ENCODE measurements around the gene MOGAT1. TPM values are rescaled to one million over a fixed set of nuclear protein-coding genes. Genes with fewer than 3 reads are reported as not detected.

Gene MOGAT1
- polyA plus RNA-seq, 3 donors: 0.11 TPM; not detected in 2

DNA sequence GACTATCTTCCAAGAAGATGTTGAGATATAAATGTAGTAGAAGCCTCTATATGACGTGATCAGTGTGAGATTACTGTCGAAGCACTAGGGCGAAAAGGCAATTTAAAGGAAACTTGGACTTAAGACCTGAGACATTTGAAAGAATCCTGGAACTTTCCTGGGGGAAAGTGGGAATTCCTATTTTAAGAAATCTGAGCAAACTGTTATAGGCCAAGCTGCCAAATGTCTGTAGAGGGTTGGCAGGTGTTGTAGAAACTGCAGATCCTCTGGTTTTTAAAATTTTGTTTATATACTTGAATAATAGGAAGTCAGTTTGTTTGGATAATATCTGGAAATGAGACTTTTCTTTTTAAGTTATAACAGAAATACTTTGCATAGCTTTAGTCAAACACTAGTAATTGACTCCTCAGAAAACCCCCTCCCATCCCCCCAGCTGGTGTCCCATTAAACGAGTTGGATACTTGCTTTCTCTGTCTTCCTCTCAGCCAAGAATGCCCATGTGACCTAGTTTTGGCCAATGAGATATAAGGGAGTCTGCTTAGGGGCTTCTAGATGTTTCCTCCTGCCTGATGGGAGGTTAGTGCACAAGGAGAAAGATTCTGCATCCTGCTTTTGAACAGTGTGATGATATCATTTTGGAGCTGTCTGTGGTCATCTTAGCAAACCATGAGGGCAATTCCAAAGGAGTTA, 61.2 kb downstream of the MOGAT1 start:
- no peak for DNase-seq
- WGBS (ENCODE audit: insufficient coverage): no CpG with 5 or more reads among the region's 4 CpGs
- H3K27me3 ChIP-seq (ENCODE audit: control insufficient read depth in 2 of 2, insufficient read depth in 2 of 2, low read length in 2 of 2): no peaks in the 10 kb centered on the region
- H3K27me3 Mint-ChIP-seq (ENCODE audit: low read depth in 3 of 3): peaks cover 0 to 3% (median 1%) of the 10 kb centered on the region in 3 donors
- intact Hi-C loops (cut with micrococcal nuclease): loop anchor here in 1 of 2 donors (10.0 kb wide), 1 partner anchor 62 kb away; no protein-coding TSS in a partner anchor
- peaks cover 33% of the 10 kb centered on the region for H3K4me1 Mint-ChIP-seq
- TF ChIP-seq, protein P1, sequence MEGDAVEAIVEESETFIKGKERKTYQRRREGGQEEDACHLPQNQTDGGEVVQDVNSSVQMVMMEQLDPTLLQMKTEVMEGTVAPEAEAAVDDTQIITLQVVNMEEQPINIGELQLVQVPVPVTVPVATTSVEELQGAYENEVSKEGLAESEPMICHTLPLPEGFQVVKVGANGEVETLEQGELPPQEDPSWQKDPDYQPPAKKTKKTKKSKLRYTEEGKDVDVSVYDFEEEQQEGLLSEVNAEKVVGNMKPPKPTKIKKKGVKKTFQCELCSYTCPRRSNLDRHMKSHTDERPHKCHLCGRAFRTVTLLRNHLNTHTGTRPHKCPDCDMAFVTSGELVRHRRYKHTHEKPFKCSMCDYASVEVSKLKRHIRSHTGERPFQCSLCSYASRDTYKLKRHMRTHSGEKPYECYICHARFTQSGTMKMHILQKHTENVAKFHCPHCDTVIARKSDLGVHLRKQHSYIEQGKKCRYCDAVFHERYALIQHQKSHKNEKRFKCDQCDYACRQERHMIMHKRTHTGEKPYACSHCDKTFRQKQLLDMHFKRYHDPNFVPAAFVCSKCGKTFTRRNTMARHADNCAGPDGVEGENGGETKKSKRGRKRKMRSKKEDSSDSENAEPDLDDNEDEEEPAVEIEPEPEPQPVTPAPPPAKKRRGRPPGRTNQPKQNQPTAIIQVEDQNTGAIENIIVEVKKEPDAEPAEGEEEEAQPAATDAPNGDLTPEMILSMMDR (IDR thresholded peaks at IDR 0.05): no peak
- no peaks in the 10 kb centered on the region for H3K9me3 ChIP-seq (replicated peaks in 1 of 2; ENCODE audit: control insufficient read depth in 1 of 2, insufficient read depth in 1 of 2, low read length in 2 of 2)
- no peaks in the 10 kb centered on the region for H3K36me3 ChIP-seq (replicated peaks in 1 of 2; ENCODE audit: control insufficient read depth in 1 of 2, insufficient read depth in 2 of 2, low read length in 2 of 2)
- H3K79me2 ChIP-seq (ENCODE audit: insufficient read depth, low read length): peaks cover 5% of the 10 kb centered on the region
- no peak overlapping the region for H3K4me3 Mint-ChIP-seq
- no peak overlapping the region for H3K27ac ChIP-seq (ENCODE audit: low read depth in 1 of 2, low read length in 2 of 2)
- H4K20me1 ChIP-seq (ENCODE audit: insufficient read depth, low read length): no peaks in the 10 kb centered on the region
- H2AFZ ChIP-seq (ENCODE audit: insufficient read depth, low read depth, low read length, poor library complexity, severe bottlenecking): no peak overlapping the region
- no peak overlapping the region for H3K4me2 ChIP-seq (replicated peaks; ENCODE audit: extremely low read depth, low read length, poor library complexity, severe bottlenecking)
- H3K9me3 Mint-ChIP-seq: no peaks in the 10 kb centered on the region
- H3K27ac Mint-ChIP-seq: peak overlapping the region in 1 of 7 donors; percentile 51
- no peak overlapping the region for H3K9ac ChIP-seq (ENCODE audit: insufficient read depth, low read length, poor library complexity, severe bottlenecking)
- H3K4me3 ChIP-seq (replicated peaks in 1 of 3; ENCODE audit: low read depth in 2 of 3, low read length in 3 of 3): no peak overlapping the region
- no peaks in the 10 kb centered on the region for H3K36me3 Mint-ChIP-seq
- peaks cover 16 to 34% of the 10 kb centered on the region in 2 donors for H3K4me1 ChIP-seq (ENCODE audit: control insufficient read depth in 1 of 2, insufficient read depth in 2 of 2, low read length in 2 of 2)

DNA sequence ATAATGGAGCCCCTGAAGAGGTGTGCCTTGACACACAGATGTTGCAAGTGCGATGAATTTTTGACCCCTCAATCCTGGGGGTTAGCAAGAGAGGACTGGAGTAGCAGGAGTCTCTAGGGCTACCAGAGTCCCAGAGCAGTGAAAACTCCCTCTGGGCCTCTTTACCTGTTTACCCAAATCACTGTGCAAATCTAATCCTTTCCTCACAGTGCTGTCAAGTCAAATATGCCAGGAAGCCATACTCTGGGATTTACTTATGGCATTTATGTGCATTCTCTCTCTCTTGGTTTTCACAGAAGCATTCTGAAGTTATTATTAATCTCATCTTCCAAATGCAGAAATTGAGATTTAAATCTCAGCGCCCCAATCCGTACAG, 62.0 kb downstream of the MOGAT1 start:
- no peak overlapping the region for H3K9ac ChIP-seq (ENCODE audit: insufficient read depth, low read length, poor library complexity, severe bottlenecking)
- no peaks in the 10 kb centered on the region for H3K9me3 ChIP-seq (replicated peaks in 1 of 2; ENCODE audit: control insufficient read depth in 1 of 2, insufficient read depth in 1 of 2, low read length in 2 of 2)
- H4K20me1 ChIP-seq (ENCODE audit: insufficient read depth, low read length): no peaks in the 10 kb centered on the region
- H3K4me1 Mint-ChIP-seq: peaks cover 41% of the 10 kb centered on the region
- intact Hi-C loops (cut with micrococcal nuclease): loop anchor here in 1 of 2 donors (10.0 kb wide), 1 partner anchor 61 kb away; no protein-coding TSS in a partner anchor
- H3K27ac Mint-ChIP-seq: no peak overlapping the region
- no peaks in the 10 kb centered on the region for H3K36me3 ChIP-seq (replicated peaks in 1 of 2; ENCODE audit: control insufficient read depth in 1 of 2, insufficient read depth in 2 of 2, low read length in 2 of 2)
- no CpG with 5 or more reads among the region's 3 CpGs for WGBS (ENCODE audit: insufficient coverage)
- H3K27me3 ChIP-seq (ENCODE audit: control insufficient read depth in 2 of 2, insufficient read depth in 2 of 2, low read length in 2 of 2): no peaks in the 10 kb centered on the region
- H3K4me2 ChIP-seq (replicated peaks; ENCODE audit: extremely low read depth, low read length, poor library complexity, severe bottlenecking): no peak overlapping the region
- peak overlapping the region in 1 of 2 donors; percentile 13 for H3K4me3 Mint-ChIP-seq
- peaks cover 0 to 4% (median 0%) of the 10 kb centered on the region in 7 donors for H3K9me3 Mint-ChIP-seq
- H3K4me3 ChIP-seq (replicated peaks in 1 of 3; ENCODE audit: low read depth in 2 of 3, low read length in 3 of 3): no peak overlapping the region
- H3K27me3 Mint-ChIP-seq (ENCODE audit: low read depth in 3 of 3): peaks cover 0 to 3% (median 1%) of the 10 kb centered on the region in 3 donors
- H3K4me1 ChIP-seq (ENCODE audit: control insufficient read depth in 1 of 2, insufficient read depth in 2 of 2, low read length in 2 of 2): peaks cover 16 to 34% of the 10 kb centered on the region in 2 donors
- TF ChIP-seq, protein P1 (IDR thresholded peaks at IDR 0.05): no peak
- peaks cover under 1% of the 10 kb centered on the region for H3K79me2 ChIP-seq (ENCODE audit: insufficient read depth, low read length)
- no peak for DNase-seq
- H2AFZ ChIP-seq (ENCODE audit: insufficient read depth, low read depth, low read length, poor library complexity, severe bottlenecking): no peak overlapping the region
- no peak overlapping the region for H3K27ac ChIP-seq (ENCODE audit: low read depth in 1 of 2, low read length in 2 of 2)
- no peaks in the 10 kb centered on the region for H3K36me3 Mint-ChIP-seq
